A673 (cell line): ENCODE data around the gene IL22RA1.

ENCODE experiments used
- EZH2 ChIP-seq: fragments of 200-600 bp; sonication (generic); IDR thresholded peaks from 2 replicates; pipeline ENCODE4 v1.6.1; 2017; ENCODE audit warnings: borderline replicate concordance, low read depth, mild to moderate bottlenecking, mixed read lengths, antibody characterized with exemption, low read length; ENCODE audit not compliant: poor library complexity, severe bottlenecking
- TF ChIP-seq, protein P1 (sequence below): fragments of 300-800, 200-600 bp; sonication (generic); conservative IDR thresholded peaks from 2 replicates; pipeline ENCODE4 v1.5.1; 2017; ENCODE audit warnings: low read depth, mild to moderate bottlenecking, antibody characterized with exemption, low read length, moderate library complexity, mixed read lengths

DNA sequence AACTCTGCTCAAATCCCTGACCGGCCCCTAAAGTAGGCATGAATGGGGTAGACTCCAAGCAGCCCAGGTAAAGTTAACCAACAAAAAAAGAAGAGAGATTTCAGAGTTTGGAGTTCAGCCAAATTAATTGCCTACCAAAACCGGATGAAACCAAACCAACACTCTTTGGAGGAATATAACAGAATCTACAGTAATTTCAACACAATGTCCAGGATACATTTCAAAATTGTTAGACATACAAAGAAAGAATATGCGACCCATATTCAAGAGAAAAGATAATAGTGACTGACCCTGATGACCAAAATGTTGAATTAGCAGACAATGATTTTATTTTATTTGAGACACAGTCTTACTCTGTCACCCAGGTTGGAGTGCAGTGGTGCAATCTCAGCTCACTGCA is 12.6 kb downstream of the IL22RA1 start:
- TF ChIP-seq, protein P1, sequence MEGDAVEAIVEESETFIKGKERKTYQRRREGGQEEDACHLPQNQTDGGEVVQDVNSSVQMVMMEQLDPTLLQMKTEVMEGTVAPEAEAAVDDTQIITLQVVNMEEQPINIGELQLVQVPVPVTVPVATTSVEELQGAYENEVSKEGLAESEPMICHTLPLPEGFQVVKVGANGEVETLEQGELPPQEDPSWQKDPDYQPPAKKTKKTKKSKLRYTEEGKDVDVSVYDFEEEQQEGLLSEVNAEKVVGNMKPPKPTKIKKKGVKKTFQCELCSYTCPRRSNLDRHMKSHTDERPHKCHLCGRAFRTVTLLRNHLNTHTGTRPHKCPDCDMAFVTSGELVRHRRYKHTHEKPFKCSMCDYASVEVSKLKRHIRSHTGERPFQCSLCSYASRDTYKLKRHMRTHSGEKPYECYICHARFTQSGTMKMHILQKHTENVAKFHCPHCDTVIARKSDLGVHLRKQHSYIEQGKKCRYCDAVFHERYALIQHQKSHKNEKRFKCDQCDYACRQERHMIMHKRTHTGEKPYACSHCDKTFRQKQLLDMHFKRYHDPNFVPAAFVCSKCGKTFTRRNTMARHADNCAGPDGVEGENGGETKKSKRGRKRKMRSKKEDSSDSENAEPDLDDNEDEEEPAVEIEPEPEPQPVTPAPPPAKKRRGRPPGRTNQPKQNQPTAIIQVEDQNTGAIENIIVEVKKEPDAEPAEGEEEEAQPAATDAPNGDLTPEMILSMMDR: no peak
- TF ChIP-seq EZH2: no peak
